GM12878 (cell line): Measurements from ENCODE around the gene GPATCH2L. TPM values are rescaled to one million over a fixed set of nuclear protein-coding genes. Genes with fewer than 3 reads are reported as not detected.

ENCODE experiments used
- ATAC-seq: fragments of 200-7000 bp; cut with Tn5 transposase; 3 replicates; pipeline ENCODE4 v1.9.1; 2020; ENCODE audit warnings: mild to moderate bottlenecking, moderate library complexity
- BruUV-seq: library from RNA; stranded (reverse); fragments of 400-500 nt; replicated peaks from 2 replicates; lab custom pipeline; 2021; lab: Mats Ljungman, UMichigan
- CTCF ChIA-PET: fragments of 300-600 bp; sonication (Branson Sonifier 250); formaldehyde crosslinking; extraction: SDS; loops from one replicate; lab custom pipeline; 2021; ENCODE audit warnings: inconsistent platforms; lab: Yijun Ruan, JAX
- POLR2A ChIA-PET: fragments of 350-600 bp; formaldehyde crosslinking; extraction: SDS; loops from one replicate; lab custom pipeline; 2021; ENCODE audit warnings: inconsistent platforms; lab: Charles Lee
- RAD21 ChIA-PET: fragments of 300-600 bp; sonication (Branson Sonifier 250); formaldehyde crosslinking; loops from one replicate; lab custom pipeline; 2023; ENCODE audit warnings: antibody characterized with exemption; ENCODE audit not compliant: unreplicated experiment; lab: Charles Lee
- SMC1A ChIA-PET: fragments of 300-600 bp; sonication (Branson Sonifier 250); formaldehyde crosslinking; loops from one replicate; lab custom pipeline; 2023; ENCODE audit not compliant: unreplicated experiment, uncharacterized antibody; lab: Charles Lee
- DNase-seq: peaks from one replicate; pipeline ENCODE4 v3.0.0-alpha.2; 2011; ENCODE audit warnings: low read depth, low spot score
- FAIRE-seq: peaks from 3 replicates; lab custom pipeline; 2011; peaks lifted over from hg19 to GRCh38; lab: Jason Lieb, UNC
- H2AFZ ChIP-seq: 2 replicates; pipeline ENCODE4 v1.6.0; 2011; ENCODE audit warnings: low read depth, low read length, control low read depth; ENCODE audit not compliant: control insufficient read depth
- H3K27ac ChIP-seq: 2 replicates; pipeline ENCODE4 v1.5.1; 2011; ENCODE audit warnings: control low read depth; ENCODE audit not compliant: control insufficient read depth, insufficient read depth
- H3K27me3 ChIP-seq, 2 experiments: replicated peaks in 1 of 2; 2 replicates each; pipeline versions ENCODE4 v1.6.0 to v1.6.1; 2011; ENCODE audit warnings: low read length in 1 of 2; ENCODE audit not compliant: control insufficient read depth in 2 of 2, insufficient read depth in 2 of 2
- H3K36me3 ChIP-seq, 2 experiments: 2 replicates each; pipeline ENCODE4 v1.5.1; 2011; ENCODE audit warnings: low read length in 1 of 2; ENCODE audit not compliant: control insufficient read depth in 2 of 2, insufficient read depth in 2 of 2
- H3K4me1 ChIP-seq: 2 replicates; pipeline ENCODE4 v1.6.1; 2011; ENCODE audit warnings: mild to moderate bottlenecking, low read length, moderate library complexity, mixed read lengths; ENCODE audit not compliant: control insufficient read depth, insufficient read depth
- H3K4me2 ChIP-seq: 2 replicates; pipeline ENCODE4 v1.6.0; 2011; ENCODE audit warnings: control low read depth; ENCODE audit not compliant: control insufficient read depth, insufficient read depth
- H3K4me3 ChIP-seq: fragments of 200-600 bp; sonication (generic); 2 replicates; pipeline ENCODE4 v1.5.1; 2016
- H3K79me2 ChIP-seq: 2 replicates; pipeline ENCODE4 v1.6.0; 2011; ENCODE audit warnings: low read length; ENCODE audit not compliant: control insufficient read depth, insufficient read depth
- H3K9ac ChIP-seq: 2 replicates; pipeline ENCODE4 v1.8.0; 2011; ENCODE audit warnings: low read length, control low read depth, mixed read lengths; ENCODE audit not compliant: control insufficient read depth, insufficient read depth
- H3K9me3 ChIP-seq: replicated peaks from 3 replicates; pipeline ENCODE4 v1.5.1; 2011; ENCODE audit warnings: mild to moderate bottlenecking, low read length; ENCODE audit not compliant: control insufficient read depth, insufficient read depth
- H4K20me1 ChIP-seq: 2 replicates; pipeline ENCODE4 v1.6.0; 2011; ENCODE audit not compliant: control insufficient read depth, insufficient read depth
- CREB1 ChIP-seq: IDR thresholded peaks from 2 replicates; pipeline ENCODE4 v1.6.1; 2012; ENCODE audit warnings: low read depth, mild to moderate bottlenecking, inconsistent platforms
- DPF2 ChIP-seq: fragments of 450-650 bp; IDR thresholded peaks from 2 replicates; pipeline ENCODE4 v1.6.1; 2017; ENCODE audit warnings: mild to moderate bottlenecking
- EP300 ChIP-seq, 2 experiments: fragments of 150-350 bp in 1 of 2; IDR thresholded peaks; 2 replicates each; pipeline ENCODE4 v1.6.1; 2011 to 2012; ENCODE audit warnings: low read depth in 2 of 2, low read length in 2 of 2, borderline replicate concordance in 1 of 2, improper control_type of control experiment in 1 of 2, inconsistent platforms in 1 of 2; ENCODE audit not compliant: control insufficient read depth in 1 of 2
- MXI1 ChIP-seq: fragments of 150-350 bp; IDR thresholded peaks from 2 replicates; pipeline ENCODE4 v1.6.1; 2011; ENCODE audit warnings: low read depth, mild to moderate bottlenecking, inconsistent platforms, low read length, improper control_type of control experiment
- RELA ChIP-seq: fragments of 450-650 bp; IDR thresholded peaks from 2 replicates; pipeline ENCODE4 v1.8.0; 2014; ENCODE audit warnings: borderline replicate concordance; ENCODE audit not compliant: partially characterized antibody
- RFX5 ChIP-seq: IDR thresholded peaks from 2 replicates; pipeline ENCODE4 v1.6.1; 2011; ENCODE audit warnings: low read depth, low read length, improper control_type of control experiment
- SPI1 ChIP-seq: IDR thresholded peaks from 2 replicates; pipeline ENCODE4 v1.6.1; 2011; ENCODE audit warnings: low read depth, mild to moderate bottlenecking, low read length, moderate library complexity, borderline replicate concordance; ENCODE audit not compliant: insufficient read depth
- SUZ12 ChIP-seq: fragments of 200-600 bp; sonication (generic); IDR thresholded peaks from one replicate; pipeline ENCODE4 v1.6.1; 2018; ENCODE audit warnings: antibody characterized with exemption, mild to moderate bottlenecking; ENCODE audit not compliant: unreplicated experiment
- WGBS: methylation state at CpG from one replicate; pipeline ENCODE4 v1.1.6; 2016; ENCODE audit warnings: low lambda C conversion rate; ENCODE audit not compliant: insufficient replicate concordance, insufficient coverage; ENCODE audit errors: missing lambda C conversion rate; 5-methylcytosine and 5-hydroxymethylcytosine counted together
- in situ Hi-C: fragments of 300-500 bp; cut with MboI; formaldehyde crosslinking; loops from 9 replicates; pipeline ENCODE4 v1.14.3; 2018; ENCODE audit warnings: mixed read lengths
- intact Hi-C: fragments of 100-400 bp; cut with micrococcal nuclease; formaldehyde crosslinking; loops from one replicate; pipeline ENCODE4 v1.14.2; 2022; ENCODE audit not compliant: unreplicated experiment
- polyA plus RNA-seq, 11 experiments: library from polyadenylated mRNA; depleted of rRNA in 4 of 11; unstranded in 6 of 11; stranded (reverse) in 5 of 11; fragments of >200 nt; fragmentation: Nextera tagmentation in 4 of 11; fragmentation: Illumina TruSeq in 1 of 11; extraction: Ambion mirVana in 4 of 11; extraction: Trizol in 1 of 11; gene quantifications; 1 replicate in 1 of 11; 2 replicates in 10 of 11; pipeline versions ENCODE4 v1.2.1 to v1.2.3, GENCODE V29; 2011 to 2016; ENCODE audit warnings: inconsistent platforms in 2 of 11, missing spikeins in 2 of 11, low read depth in 1 of 11
- total RNA-seq, 4 experiments: library from RNA; depleted of rRNA in 3 of 4; stranded (reverse); fragments of >200 nt in 3 of 4; fragmentation: Illumina TruSeq in 1 of 4; extraction: Trizol in 1 of 4; gene quantifications; 2 replicates each; pipeline versions ENCODE4 v1.2.1 to v1.2.3, GENCODE V29; 2013 to 2021
- TF ChIP-seq, protein P1 (sequence below): fragments of 450-650 bp; IDR thresholded peaks from 2 replicates; pipeline ENCODE4 v1.6.1; 2018; ENCODE audit warnings: mild to moderate bottlenecking, low read depth, moderate library complexity; ENCODE audit not compliant: partially characterized antibody
- TF ChIP-seq, protein P2 (sequence below): IDR thresholded peaks from 2 replicates; pipeline ENCODE4 v1.6.1; 2011; ENCODE audit warnings: mild to moderate bottlenecking, low read depth, low read length, moderate library complexity; ENCODE audit not compliant: insufficient replicate concordance

Gene GPATCH2L
- total and polyA plus RNA-seq, 10 of the 15 experiments (the other 5 are each of a cell fraction or from before 2014, with no cell fraction given) = 9.1 to 50.9 (median 24.4) TPM

DNA sequence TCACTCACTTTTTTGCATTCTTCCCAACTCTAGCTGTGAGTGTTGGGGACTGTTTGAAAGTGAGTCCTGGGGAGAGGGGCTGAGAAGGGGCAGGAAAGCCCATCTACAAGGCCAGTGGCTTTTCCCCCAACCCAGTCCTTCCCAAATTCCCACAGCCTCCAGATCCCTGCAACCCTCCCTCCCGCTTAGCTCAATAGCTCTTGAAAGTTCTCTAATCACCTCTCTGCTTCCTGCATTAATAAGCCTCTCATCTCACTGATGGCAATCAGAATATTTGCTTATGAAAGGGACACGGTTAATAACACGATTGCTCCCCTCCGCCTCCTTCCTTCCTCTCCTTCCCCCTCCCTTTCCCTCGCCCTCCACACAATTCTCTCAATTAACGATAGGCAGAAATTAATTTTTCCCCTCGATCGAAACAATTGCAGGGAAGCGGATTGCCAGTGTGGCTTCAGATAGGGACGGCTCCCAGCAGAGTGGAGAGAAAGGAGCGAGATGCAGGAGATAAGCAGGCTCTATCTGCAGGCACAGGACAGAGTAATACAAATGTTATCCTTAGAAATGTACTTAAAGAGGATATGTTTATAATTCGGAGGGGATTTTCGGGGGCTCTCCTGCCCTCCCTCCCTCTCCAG is 15.1 kb upstream of the GPATCH2L start:
- no peak for FAIRE-seq
- in situ Hi-C loops = no loop called here

DNA sequence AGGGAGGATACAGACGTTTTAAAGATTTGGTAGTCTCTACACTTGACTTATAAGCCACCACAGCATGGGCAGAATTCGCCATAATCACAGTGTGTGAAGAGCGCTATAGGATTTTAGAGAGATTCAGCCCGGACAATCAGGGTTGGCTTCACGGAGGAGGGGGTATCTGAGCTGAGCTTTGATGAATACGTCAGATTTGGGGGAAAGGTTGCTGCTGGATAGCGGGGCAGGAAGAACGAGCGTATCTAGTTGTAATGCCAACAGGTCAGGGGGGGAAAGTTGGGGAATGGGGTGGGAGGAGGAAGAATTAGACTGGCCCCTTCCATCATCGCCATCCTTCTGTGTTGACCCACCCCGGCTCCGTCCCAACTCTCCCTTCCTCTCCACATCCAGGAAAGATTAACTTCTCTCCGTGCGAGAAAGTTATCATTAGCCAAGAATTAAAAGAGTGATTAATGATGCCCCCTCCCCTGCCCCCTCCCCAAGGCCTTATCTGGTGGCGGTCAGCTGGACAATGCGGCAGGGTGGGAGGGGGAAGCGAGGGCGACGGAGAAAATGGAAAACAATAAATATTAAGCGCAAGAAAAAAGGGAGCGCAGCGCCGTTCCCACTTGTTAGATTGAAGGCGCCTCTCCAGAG is 13.5 kb upstream of the GPATCH2L start:
- intact Hi-C loops = no loop called here
- no peak overlapping the region for H2AFZ ChIP-seq
- no peaks in the 10 kb centered on the region for H3K79me2 ChIP-seq

More for the DNA sequence above, 15.1 kb upstream of the GPATCH2L start:
- ATAC-seq (no peak), DNase-seq (no peak)
- WGBS = 20% methylated on average over 13 of the region's 13 CpGs
- ChIA-PET CTCF (no interaction called here), SMC1A (no interaction called here), POLR2A (no interaction called here)
- BruUV-seq = no TSS peak
- Histone ChIP-seq H3K36me3 (no peaks in the 10 kb centered on the region), H3K27me3 (peaks cover 10 to 14% of the 10 kb centered on the region in 2 experiments), H3K4me1 (no peaks in the 10 kb centered on the region), H3K4me2 (no peak overlapping the region), H4K20me1 (no peaks in the 10 kb centered on the region)
- intact Hi-C loops = no loop called here
- no peak for TF ChIP-seq MXI1
- TF ChIP-seq, all 136 proteins: peak for 0
- Histone ChIP-seq H3K4me3 (no peak overlapping the region), H3K9ac (no peak overlapping the region), H2AFZ (no peak overlapping the region), H3K9me3 (no peaks in the 10 kb centered on the region), H3K79me2 (no peaks in the 10 kb centered on the region), H3K27ac (no peak overlapping the region)
- RAD21 ChIA-PET = interaction anchor here (1.0 kb wide), 1 partner anchor 25 kb away, joined by 3 read pairs; no protein-coding TSS in a partner anchor

More for the DNA sequence above, 13.5 kb upstream of the GPATCH2L start:
- ChIA-PET CTCF (no interaction called here), SMC1A (no interaction called here), RAD21 (no interaction called here), POLR2A (interaction anchor here (0.6 to 0.7 kb wide), 2 partner anchors 188 to 193 kb away, joined by 3 to 6 read pairs; no protein-coding TSS in a partner anchor)
- no peaks in the 10 kb centered on the region for H4K20me1 ChIP-seq
- no peaks in the 10 kb centered on the region for H3K36me3 ChIP-seq
- no peak overlapping the region for H3K9ac ChIP-seq
- FAIRE-seq (no peak), ATAC-seq (no peak), DNase-seq (no peak)
- no peak overlapping the region for H3K4me2 ChIP-seq
- no peak overlapping the region for H3K27ac ChIP-seq
- WGBS = 20% methylated on average over 23 of the region's 24 CpGs
- BruUV-seq = no TSS peak
- H3K27me3 ChIP-seq = peaks cover 10 to 14% of the 10 kb centered on the region in 2 experiments
- H3K4me3 ChIP-seq = no peak overlapping the region
- no peaks in the 10 kb centered on the region for H3K4me1 ChIP-seq
- no peak for TF ChIP-seq RFX5
- TF ChIP-seq, protein P1, sequence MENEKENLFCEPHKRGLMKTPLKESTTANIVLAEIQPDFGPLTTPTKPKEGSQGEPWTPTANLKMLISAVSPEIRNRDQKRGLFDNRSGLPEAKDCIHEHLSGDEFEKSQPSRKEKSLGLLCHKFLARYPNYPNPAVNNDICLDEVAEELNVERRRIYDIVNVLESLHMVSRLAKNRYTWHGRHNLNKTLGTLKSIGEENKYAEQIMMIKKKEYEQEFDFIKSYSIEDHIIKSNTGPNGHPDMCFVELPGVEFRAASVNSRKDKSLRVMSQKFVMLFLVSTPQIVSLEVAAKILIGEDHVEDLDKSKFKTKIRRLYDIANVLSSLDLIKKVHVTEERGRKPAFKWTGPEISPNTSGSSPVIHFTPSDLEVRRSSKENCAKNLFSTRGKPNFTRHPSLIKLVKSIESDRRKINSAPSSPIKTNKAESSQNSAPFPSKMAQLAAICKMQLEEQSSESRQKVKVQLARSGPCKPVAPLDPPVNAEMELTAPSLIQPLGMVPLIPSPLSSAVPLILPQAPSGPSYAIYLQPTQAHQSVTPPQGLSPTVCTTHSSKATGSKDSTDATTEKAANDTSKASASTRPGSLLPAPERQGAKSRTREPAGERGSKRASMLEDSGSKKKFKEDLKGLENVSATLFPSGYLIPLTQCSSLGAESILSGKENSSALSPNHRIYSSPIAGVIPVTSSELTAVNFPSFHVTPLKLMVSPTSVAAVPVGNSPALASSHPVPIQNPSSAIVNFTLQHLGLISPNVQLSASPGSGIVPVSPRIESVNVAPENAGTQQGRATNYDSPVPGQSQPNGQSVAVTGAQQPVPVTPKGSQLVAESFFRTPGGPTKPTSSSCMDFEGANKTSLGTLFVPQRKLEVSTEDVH = no peak
- TF ChIP-seq DPF2 = no peak
- TF ChIP-seq SUZ12 = no peak
- no peak for TF ChIP-seq CREB1
- no peak for TF ChIP-seq RELA
- TF ChIP-seq, protein P2, sequence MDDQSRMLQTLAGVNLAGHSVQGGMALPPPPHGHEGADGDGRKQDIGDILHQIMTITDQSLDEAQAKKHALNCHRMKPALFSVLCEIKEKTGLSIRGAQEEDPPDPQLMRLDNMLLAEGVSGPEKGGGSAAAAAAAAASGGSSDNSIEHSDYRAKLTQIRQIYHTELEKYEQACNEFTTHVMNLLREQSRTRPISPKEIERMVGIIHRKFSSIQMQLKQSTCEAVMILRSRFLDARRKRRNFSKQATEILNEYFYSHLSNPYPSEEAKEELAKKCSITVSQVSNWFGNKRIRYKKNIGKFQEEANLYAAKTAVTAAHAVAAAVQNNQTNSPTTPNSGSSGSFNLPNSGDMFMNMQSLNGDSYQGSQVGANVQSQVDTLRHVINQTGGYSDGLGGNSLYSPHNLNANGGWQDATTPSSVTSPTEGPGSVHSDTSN = no peak
- TF ChIP-seq SPI1 = no peak
- no peak for TF ChIP-seq EP300 (IDR thresholded peaks at IDR 0.05; ENCODE audit: borderline replicate concordance in 1 of 2, control insufficient read depth in 1 of 2, low read depth in 2 of 2, low read length in 2 of 2)
- no peaks in the 10 kb centered on the region; the same call in 2 of the 3 replicates for H3K9me3 ChIP-seq
- in situ Hi-C loops = no loop called here
